ENCODE data around the gene TPRG1L. TPM values are rescaled to one million over a fixed set of nuclear protein-coding genes. Genes with fewer than 3 reads are reported as not detected.

TPRG1L gene
- 26.1 to 30.7 TPM (median 29.6 TPM) in 5 replicates for total RNA-seq (2022; extraction: Qiagen RNA extraction; ENCODE audit: low read depth)

DNA sequence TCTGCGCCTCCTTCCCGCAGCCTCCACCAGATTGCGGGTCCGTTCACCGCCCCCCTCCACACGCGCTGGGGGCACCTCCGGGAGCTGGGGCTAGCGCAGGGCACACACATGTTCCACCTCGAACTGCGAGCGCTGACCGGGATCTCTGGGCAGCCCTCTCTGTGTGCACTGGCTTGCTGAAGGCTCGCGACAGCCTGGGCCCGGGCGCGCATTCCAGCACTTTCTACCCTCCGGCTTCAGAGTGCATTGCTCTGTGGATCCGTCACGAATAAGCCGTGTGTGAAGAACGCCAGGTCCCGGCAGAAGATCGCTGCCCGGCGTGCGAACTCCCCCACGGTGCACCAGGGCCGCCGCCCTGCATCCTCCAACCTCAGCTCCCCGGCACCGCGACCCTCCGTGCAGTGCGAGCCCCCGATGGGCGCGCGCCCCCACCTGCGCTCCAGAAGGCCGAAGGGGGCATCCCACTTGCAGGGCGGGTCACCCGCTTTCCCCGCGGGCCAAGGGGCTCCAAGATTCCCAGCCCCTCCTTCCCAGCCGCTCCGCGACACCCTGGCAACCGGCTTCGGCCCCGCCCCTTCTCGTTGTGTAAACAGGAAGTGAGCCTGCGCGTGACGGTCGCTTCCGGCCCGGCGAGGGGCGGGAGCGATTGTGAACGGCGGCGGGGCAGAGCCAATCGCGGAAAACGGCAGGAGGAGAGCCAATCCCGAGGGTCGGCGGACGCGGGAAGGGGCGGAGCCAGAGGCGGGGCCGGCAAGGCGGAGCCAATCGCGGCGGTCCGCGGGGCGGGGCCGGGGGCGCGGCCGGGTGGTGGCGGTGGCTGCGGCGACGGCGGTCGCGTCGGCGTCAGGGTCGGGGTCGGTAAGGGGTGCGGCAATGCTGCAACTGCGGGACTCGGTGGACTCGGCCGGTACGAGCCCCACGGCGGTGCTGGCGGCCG is at the start of gene TPRG1L:
Gene TPRG1L, plus strand, starts transcription at position 816 of the 937 bp plus-strand sequence. Its CDS starts 58 bp downstream, at position 874.

DNA sequence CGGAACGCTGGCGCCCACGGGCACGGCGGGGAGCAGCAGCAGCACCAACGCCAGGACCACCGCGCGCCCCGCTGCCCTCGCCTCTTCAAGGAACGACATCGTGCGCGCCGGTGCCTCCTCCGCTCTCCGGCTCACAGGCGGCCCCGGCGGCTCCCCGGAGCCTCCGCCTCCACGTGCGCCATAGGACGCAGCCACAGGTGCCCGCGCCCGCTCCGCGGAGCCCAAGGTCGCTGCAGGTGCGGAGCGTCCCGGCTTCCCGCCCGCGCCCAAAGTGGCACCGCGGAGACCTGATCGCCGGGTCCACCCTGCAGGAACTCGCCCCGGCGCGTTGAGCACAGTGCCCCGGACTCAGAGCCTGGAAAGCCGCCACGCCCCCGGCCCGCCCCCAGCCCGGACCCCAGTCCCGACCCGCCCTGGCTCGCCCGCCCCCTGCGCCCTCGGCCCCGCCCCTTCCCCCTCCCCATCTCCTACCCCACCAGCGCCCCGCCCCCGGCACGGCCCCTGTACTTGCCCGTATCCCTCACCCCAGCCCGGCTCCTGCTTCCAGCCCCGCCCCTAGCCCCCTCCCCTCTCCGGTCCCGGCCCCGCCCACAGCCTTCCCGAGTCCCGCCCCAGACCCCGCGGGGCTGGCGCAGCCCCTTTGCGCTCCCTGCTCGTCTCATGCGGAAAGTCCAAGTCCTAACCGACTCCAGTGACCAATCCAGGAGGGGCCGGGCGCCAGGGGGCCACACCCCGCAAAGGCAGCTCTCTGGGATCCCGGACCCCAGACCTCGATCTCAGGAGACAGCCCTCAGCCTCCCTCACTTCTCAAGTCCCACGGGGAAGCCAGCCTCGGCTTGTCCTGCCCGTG is 13.4 kb upstream of the TPRG1L start, which contains the start of gene MEGF6:
Gene MEGF6, minus strand, starts transcription at position 339 of the 850 bp plus-strand sequence. Its CDS starts 240 bp downstream, at position 99.

DNA sequence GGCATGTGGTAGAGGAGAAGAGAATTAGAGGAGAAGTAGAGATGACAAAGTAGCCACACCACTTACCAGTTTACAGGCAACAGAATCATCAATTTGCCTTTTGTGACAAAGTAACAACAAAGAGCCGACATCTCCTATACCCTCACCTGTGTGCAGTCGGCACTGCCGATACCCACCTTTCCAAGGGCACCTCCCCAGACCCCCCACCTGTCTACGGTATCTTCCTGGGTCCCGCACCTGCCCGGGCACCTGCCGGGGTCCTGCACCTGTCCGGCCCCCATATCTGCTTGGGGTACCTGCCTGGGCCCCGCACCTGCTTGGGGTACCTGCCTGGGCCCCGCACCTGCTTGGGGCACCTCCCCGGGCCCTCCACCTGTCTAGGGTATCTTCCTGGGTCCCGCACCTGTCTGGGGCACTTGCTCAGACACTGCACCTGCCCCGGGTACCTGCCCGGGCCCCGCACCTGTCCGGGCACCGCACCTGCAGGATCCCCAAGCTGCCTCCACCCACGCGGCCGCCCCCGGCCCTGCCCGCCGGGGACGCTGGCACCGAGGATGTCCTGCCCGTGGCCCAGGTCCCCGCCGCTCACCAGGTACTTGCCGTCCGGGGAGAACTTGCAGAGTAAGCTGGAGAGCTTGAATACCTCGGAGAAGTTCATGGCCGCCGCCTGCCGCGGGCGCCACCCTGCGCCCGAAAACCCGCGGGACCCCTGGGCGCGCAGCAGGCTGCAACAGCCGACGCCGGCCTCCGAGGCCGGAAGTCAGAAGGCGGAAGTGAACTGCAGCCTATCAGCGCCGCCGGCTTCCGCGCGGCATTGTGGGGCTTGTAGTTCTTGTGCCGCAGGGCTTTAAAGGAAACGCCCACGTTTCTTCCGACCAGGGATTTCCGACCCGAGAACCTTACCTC is 24.8 kb downstream of the TPRG1L start, which contains the start of gene WRAP73:
Gene WRAP73, minus strand, starts transcription at position 762 of the 906 bp plus-strand sequence. Its CDS starts 104 bp downstream, at position 658.

DNA sequence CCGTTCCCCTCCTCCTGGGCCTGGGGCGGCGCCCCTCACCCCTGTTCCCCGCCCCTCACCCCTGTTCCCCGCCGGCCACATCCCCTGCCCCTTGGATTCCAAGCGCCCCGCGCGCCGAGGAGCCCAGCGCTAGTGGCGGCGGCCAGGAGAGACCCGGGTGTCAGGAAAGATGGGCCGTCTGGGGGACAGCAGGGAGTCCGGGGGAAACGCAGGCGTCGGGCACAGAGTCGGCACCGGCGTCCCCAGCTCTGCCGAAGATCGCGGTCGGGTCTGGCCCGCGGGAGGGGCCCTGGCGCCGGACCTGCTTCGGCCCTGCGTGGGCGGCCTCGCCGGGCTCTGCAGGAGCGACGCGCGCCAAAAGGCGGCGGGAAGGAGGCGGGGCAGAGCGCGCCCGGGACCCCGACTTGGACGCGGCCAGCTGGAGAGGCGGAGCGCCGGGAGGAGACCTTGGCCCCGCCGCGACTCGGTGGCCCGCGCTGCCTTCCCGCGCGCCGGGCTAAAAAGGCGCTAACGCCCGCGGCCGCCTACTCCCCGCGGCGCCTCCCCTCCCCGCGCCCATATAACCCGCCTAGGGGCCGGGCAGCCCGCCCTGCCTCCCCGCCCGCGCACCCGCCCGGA is 27.2 kb downstream of the TPRG1L start, which contains the start of gene TP73:
Gene TP73, plus strand, starts transcription at position 587 of the 618 bp plus-strand sequence. CDS start 29,850 bp downstream, outside the sequence.

Other genes starting within 250 kb of the TPRG1L start
- gene ARHGEF16, start 170.3 kb upstream of the TPRG1L start, total RNA-seq (2022; extraction: Qiagen RNA extraction; ENCODE audit: low read depth) = 4.8 to 5.8 TPM (median 5.0 TPM) in 5 replicates
- gene MEGF6, start 13.5 kb upstream of the TPRG1L start, total RNA-seq (2022; extraction: Qiagen RNA extraction; ENCODE audit: low read depth) = 6.1 to 10.7 TPM (median 9.3 TPM) in 5 replicates
- 14.1 to 21.5 TPM (median 19.5 TPM) in 5 replicates for gene WRAP73, start 25.1 kb downstream of the TPRG1L start, total RNA-seq (2022; extraction: Qiagen RNA extraction; ENCODE audit: low read depth)
- 0.42 to 0.87 TPM (median 0.68 TPM) in 5 replicates for gene TP73, start 27.5 kb downstream of the TPRG1L start, total RNA-seq (2022; extraction: Qiagen RNA extraction; ENCODE audit: low read depth)
- not detected in 5 replicates for gene CCDC27, start 127.4 kb downstream of the TPRG1L start, total RNA-seq (2022; extraction: Qiagen RNA extraction; ENCODE audit: low read depth)
- 0.79 to 1.9 TPM (median 1.3 TPM) in 5 replicates for gene SMIM1, start 147.7 kb downstream of the TPRG1L start, total RNA-seq (2022; extraction: Qiagen RNA extraction; ENCODE audit: low read depth)
- gene LRRC47, start 171.5 kb downstream of the TPRG1L start, total RNA-seq (2022; extraction: Qiagen RNA extraction; ENCODE audit: low read depth) = 30.5 to 34.2 TPM (median 32.5 TPM) in 5 replicates
- 11.3 to 17.9 TPM (median 15.7 TPM) in 5 replicates for gene CEP104, start 232.2 kb downstream of the TPRG1L start, total RNA-seq (2022; extraction: Qiagen RNA extraction; ENCODE audit: low read depth)
- gene DFFB, start 232.5 kb downstream of the TPRG1L start, total RNA-seq (2022; extraction: Qiagen RNA extraction; ENCODE audit: low read depth) = 3.1 to 4.0 TPM (median 3.8 TPM) in 5 replicates